ENCODE results near the gene POLR3A. TPM values are rescaled to one million over a fixed set of nuclear protein-coding genes. Genes with fewer than 3 reads are reported as not detected.

POLR3A gene
- total RNA-seq, 2 donors from 2014 or later, result 28.2 to 28.6 TPM

DNA sequence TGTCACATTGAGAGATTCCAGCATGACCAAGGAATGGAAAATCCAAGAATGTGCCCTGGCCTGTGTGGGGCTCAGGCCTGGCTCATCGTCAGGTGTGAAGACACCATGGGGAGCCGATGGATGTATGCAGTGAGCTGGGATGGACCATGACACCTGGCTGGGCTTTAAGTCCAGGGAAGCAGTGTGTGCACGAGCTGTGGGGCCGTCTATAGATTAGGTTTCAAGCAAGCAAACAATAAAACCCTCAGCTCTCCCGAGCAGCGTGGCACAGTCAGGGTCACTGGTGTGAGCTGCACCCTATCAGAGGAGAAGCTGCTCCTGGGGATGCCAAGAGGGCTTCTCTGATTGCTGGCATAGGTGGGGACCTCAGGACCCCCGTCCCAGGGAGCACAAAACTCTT is 52.3 kb downstream of the POLR3A start:
- Mint-ChIP-seq H3K9me3 (no peaks in the 10 kb centered on the region), H3K27ac (peak overlapping the region; percentile 22), H3K27me3 (ENCODE audit: insufficient read depth) (no peaks in the 10 kb centered on the region), H3K36me3 (ENCODE audit: low read depth) (peaks cover 36% of the 10 kb centered on the region), H3K4me1 (no peaks in the 10 kb centered on the region), H3K4me3 (no peak overlapping the region)
- DNase-seq, result no peak
- Histone ChIP-seq H3K27ac (ENCODE audit: low read depth, low read length) (no peak overlapping the region), H3K4me3 (ENCODE audit: low read length) (no peak overlapping the region), H3K9me3 (ENCODE audit: control insufficient read depth, low read length) (no peaks in the 10 kb centered on the region), H3K36me3 (ENCODE audit: control insufficient read depth, insufficient read depth, low read length) (peaks cover 52% of the 10 kb centered on the region), H3K9ac (ENCODE audit: extremely low read depth, low read length, poor library complexity, severe bottlenecking) (no peak overlapping the region), H3K27me3 (ENCODE audit: control insufficient read depth, insufficient read depth, low read length, poor library complexity, severe bottlenecking) (no peaks in the 10 kb centered on the region), H3K4me1 (ENCODE audit: control insufficient read depth, insufficient read depth, low read length) (no peaks in the 10 kb centered on the region)
- 90 to 94% methylated on average over 3 to 7 of the region's 7 CpGs for WGBS, 2 experiments (ENCODE audit: insufficient coverage in 1 of 2, insufficient read length in 1 of 2)
- TF ChIP-seq, protein P1, sequence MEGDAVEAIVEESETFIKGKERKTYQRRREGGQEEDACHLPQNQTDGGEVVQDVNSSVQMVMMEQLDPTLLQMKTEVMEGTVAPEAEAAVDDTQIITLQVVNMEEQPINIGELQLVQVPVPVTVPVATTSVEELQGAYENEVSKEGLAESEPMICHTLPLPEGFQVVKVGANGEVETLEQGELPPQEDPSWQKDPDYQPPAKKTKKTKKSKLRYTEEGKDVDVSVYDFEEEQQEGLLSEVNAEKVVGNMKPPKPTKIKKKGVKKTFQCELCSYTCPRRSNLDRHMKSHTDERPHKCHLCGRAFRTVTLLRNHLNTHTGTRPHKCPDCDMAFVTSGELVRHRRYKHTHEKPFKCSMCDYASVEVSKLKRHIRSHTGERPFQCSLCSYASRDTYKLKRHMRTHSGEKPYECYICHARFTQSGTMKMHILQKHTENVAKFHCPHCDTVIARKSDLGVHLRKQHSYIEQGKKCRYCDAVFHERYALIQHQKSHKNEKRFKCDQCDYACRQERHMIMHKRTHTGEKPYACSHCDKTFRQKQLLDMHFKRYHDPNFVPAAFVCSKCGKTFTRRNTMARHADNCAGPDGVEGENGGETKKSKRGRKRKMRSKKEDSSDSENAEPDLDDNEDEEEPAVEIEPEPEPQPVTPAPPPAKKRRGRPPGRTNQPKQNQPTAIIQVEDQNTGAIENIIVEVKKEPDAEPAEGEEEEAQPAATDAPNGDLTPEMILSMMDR (conservative IDR thresholded peaks at IDR 0.05), result no peak

DNA sequence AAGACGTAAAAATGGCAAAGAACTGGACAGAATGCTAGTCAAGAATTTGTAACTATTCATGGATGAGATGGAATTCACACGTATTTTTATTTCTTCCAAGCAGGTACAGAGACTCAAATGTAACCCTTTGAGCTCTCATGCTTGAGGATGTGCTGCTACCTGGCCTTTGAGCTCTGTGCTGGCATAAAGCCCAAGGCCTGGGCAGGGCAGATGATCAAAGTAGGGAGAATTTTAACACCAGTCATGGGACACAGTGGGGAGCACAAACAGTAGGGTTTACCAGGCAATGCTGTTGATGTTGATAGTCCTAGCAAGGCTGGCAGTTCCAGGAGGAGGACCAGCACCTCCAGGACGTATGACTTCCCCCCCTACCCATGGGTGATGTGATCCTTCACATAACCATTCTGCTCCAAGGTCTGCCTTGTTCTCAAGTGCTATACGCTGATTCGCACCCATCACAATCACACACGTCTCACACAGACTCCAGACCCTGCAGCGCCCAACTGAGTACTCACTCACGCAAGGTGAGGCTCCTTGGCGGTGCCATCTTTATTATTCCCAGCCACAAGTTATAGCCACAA is 54.1 kb downstream of the POLR3A start:
- H3K27me3 Mint-ChIP-seq (ENCODE audit: insufficient read depth), result no peaks in the 10 kb centered on the region
- Histone ChIP-seq H3K9ac (ENCODE audit: extremely low read depth, low read length, poor library complexity, severe bottlenecking) (no peak overlapping the region), H3K4me3 (ENCODE audit: low read length) (no peak overlapping the region), H3K9me3 (ENCODE audit: control insufficient read depth, low read length) (no peaks in the 10 kb centered on the region), H3K27ac (ENCODE audit: low read depth, low read length) (no peak overlapping the region), H3K36me3 (ENCODE audit: control insufficient read depth, insufficient read depth, low read length) (peaks cover 38% of the 10 kb centered on the region), H3K4me1 (ENCODE audit: control insufficient read depth, insufficient read depth, low read length) (peaks cover 2% of the 10 kb centered on the region), H3K27me3 (ENCODE audit: control insufficient read depth, insufficient read depth, low read length, poor library complexity, severe bottlenecking) (no peaks in the 10 kb centered on the region)
- no peaks in the 10 kb centered on the region for H3K9me3 Mint-ChIP-seq
- TF ChIP-seq, protein P1 (conservative IDR thresholded peaks at IDR 0.05), result no peak
- 92% methylated on average over 8 to 9 of the region's 9 CpGs for WGBS, 2 experiments (ENCODE audit: insufficient coverage in 1 of 2, insufficient read length in 1 of 2)
- no peak overlapping the region for H3K4me3 Mint-ChIP-seq
- peaks cover 8% of the 10 kb centered on the region for H3K4me1 Mint-ChIP-seq
- H3K36me3 Mint-ChIP-seq (ENCODE audit: low read depth), result peaks cover 24% of the 10 kb centered on the region
- DNase-seq, result no peak
- H3K27ac Mint-ChIP-seq, result peak overlapping the region; percentile 54

GRCh38 chr10:77974396-77975074 is 54.8 kb downstream of the POLR3A start:
- Histone ChIP-seq H3K27me3 (ENCODE audit: control insufficient read depth, insufficient read depth, low read length, poor library complexity, severe bottlenecking) (no peaks in the 10 kb centered on the region), H3K36me3 (ENCODE audit: control insufficient read depth, insufficient read depth, low read length) (peaks cover 32% of the 10 kb centered on the region), H3K4me1 (ENCODE audit: control insufficient read depth, insufficient read depth, low read length) (peaks cover 2% of the 10 kb centered on the region), H3K9ac (ENCODE audit: extremely low read depth, low read length, poor library complexity, severe bottlenecking) (no peak overlapping the region), H3K27ac (ENCODE audit: low read depth, low read length) (no peak overlapping the region), H3K9me3 (ENCODE audit: control insufficient read depth, low read length) (no peaks in the 10 kb centered on the region), H3K4me3 (ENCODE audit: low read length) (no peak overlapping the region)
- no peak overlapping the region for H3K27ac Mint-ChIP-seq
- no peak overlapping the region for H3K4me3 Mint-ChIP-seq
- 71 to 89% methylated on average over 3 to 8 of the region's 8 CpGs for WGBS, 2 experiments (ENCODE audit: insufficient coverage in 1 of 2, insufficient read length in 1 of 2)
- H3K9me3 Mint-ChIP-seq, result no peaks in the 10 kb centered on the region
- H3K36me3 Mint-ChIP-seq (ENCODE audit: low read depth), result peaks cover 17% of the 10 kb centered on the region
- peaks cover 8% of the 10 kb centered on the region for H3K4me1 Mint-ChIP-seq
- TF ChIP-seq, protein P1 (conservative IDR thresholded peaks at IDR 0.05), result peak; percentile 87
- no peaks in the 10 kb centered on the region for H3K27me3 Mint-ChIP-seq (ENCODE audit: insufficient read depth)
- DNase-seq, result peak; percentile 90
